Measurements from ENCODE around the gene PLCH1. TPM values are rescaled to one million over a fixed set of nuclear protein-coding genes. Genes with fewer than 3 reads are reported as not detected.

Gene PLCH1
- total RNA-seq, 1 experiment from 2014 or later, result 3.1 TPM

DNA sequence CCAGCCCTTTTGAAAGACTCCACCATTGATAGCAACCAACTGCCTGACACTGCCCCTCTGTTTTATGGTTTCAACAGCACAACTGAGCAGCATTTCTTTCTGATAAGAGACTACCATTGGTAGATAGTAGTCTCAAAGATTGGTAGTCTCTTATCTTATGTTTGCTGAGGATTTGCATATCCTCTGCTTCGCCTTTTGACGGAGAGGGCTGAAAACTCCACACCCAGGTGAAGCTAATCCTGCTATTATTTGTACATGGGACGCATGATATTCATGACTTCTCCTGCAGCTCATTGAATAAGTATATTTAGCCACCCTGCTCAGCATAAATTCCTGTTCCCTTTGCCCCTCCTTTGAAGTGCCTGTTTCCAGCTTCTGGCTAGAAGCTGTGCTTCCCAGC lies 332.0 kb downstream of the PLCH1 start:
- Histone ChIP-seq H3K4me3 (ENCODE audit: low read depth, low read length, poor library complexity, severe bottlenecking) (no peak overlapping the region), H3K36me3 (ENCODE audit: insufficient read depth, low read length, poor library complexity, severe bottlenecking) (no peaks in the 10 kb centered on the region), H3K4me1 (ENCODE audit: insufficient read depth, low read length, poor library complexity, severe bottlenecking) (no peaks in the 10 kb centered on the region), H3K27ac (ENCODE audit: low read depth, low read length, poor library complexity, severe bottlenecking) (no peak overlapping the region), H3K27me3 (replicated peaks; ENCODE audit: insufficient read depth, low read depth, low read length, poor library complexity) (no peaks in the 10 kb centered on the region), H3K9me3 (ENCODE audit: low read depth, low read length, poor library complexity, severe bottlenecking) (no peaks in the 10 kb centered on the region)
- no TSS peak for BruUV-seq (replicated peaks)
- TF ChIP-seq, protein P1, sequence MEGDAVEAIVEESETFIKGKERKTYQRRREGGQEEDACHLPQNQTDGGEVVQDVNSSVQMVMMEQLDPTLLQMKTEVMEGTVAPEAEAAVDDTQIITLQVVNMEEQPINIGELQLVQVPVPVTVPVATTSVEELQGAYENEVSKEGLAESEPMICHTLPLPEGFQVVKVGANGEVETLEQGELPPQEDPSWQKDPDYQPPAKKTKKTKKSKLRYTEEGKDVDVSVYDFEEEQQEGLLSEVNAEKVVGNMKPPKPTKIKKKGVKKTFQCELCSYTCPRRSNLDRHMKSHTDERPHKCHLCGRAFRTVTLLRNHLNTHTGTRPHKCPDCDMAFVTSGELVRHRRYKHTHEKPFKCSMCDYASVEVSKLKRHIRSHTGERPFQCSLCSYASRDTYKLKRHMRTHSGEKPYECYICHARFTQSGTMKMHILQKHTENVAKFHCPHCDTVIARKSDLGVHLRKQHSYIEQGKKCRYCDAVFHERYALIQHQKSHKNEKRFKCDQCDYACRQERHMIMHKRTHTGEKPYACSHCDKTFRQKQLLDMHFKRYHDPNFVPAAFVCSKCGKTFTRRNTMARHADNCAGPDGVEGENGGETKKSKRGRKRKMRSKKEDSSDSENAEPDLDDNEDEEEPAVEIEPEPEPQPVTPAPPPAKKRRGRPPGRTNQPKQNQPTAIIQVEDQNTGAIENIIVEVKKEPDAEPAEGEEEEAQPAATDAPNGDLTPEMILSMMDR (conservative IDR thresholded peaks at IDR 0.05; ENCODE audit: low read depth, low read length), result no peak
- TF ChIP-seq EZH2 (IDR thresholded peaks at IDR 0.05; ENCODE audit: borderline replicate concordance, low read depth, low read length, poor library complexity, severe bottlenecking), result no peak
- no peak for DNase-seq (ENCODE audit: low spot score)
- intact Hi-C loops (cut with micrococcal nuclease; ENCODE audit: unreplicated experiment), result no loop called here
- ChIA-PET POLR2A (ENCODE audit: low non-redundant PET) (no interaction called here), CTCF (interaction anchor here (0.6 kb wide), 1 partner anchor 324 kb away, joined by 8 read pairs; no protein-coding TSS in a partner anchor)

DNA sequence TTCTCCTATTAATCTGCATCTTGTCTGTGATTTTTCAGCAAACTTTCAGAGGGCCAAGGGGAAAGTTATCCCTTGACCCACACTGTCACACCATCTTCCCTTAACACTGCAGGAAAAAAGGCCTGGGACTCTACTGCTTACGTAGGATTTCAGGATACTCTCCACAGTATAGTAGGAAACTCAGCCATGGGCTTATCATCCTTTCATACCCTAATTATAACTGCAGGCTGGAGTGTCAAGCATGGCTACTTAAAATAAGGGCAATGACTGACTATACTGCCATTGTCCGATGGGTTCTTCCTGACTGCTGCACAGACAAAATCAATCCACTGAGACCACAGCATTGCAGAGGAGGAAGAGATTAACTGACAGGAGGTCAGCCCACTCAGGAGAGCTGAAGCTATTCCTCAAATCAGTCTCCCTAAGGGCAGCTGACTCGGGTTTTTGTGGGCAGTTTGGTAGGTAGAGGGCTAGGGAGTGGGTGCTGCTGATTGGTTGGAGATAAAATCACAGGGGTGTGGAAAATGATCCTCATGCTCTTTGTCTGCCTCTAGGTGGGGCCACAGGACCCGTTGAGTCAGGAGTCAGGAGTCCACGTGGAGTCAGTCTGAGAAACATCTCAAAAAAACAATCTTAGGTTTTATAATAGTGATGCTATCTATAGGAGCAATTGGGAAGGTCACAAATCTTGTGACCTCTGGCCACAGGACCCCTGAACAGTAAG lies 333.2 kb downstream of the PLCH1 start:
- Histone ChIP-seq H3K27me3 (replicated peaks; ENCODE audit: insufficient read depth, low read depth, low read length, poor library complexity) (no peaks in the 10 kb centered on the region), H3K4me1 (ENCODE audit: insufficient read depth, low read length, poor library complexity, severe bottlenecking) (no peaks in the 10 kb centered on the region), H3K4me3 (ENCODE audit: low read depth, low read length, poor library complexity, severe bottlenecking) (no peak overlapping the region), H3K9me3 (ENCODE audit: low read depth, low read length, poor library complexity, severe bottlenecking) (no peaks in the 10 kb centered on the region), H3K36me3 (ENCODE audit: insufficient read depth, low read length, poor library complexity, severe bottlenecking) (no peaks in the 10 kb centered on the region), H3K27ac (ENCODE audit: low read depth, low read length, poor library complexity, severe bottlenecking) (no peak overlapping the region)
- BruUV-seq (replicated peaks), result no TSS peak
- intact Hi-C loops (cut with micrococcal nuclease; ENCODE audit: unreplicated experiment), result no loop called here
- peak; percentile 23 for DNase-seq (ENCODE audit: low spot score)
- CTCF ChIA-PET, result no interaction called here
- POLR2A ChIA-PET (ENCODE audit: low non-redundant PET), result no interaction called here
- TF ChIP-seq, protein P1 (conservative IDR thresholded peaks at IDR 0.05; ENCODE audit: low read depth, low read length), result peak; percentile 45
- no peak for TF ChIP-seq EZH2 (IDR thresholded peaks at IDR 0.05; ENCODE audit: borderline replicate concordance, low read depth, low read length, poor library complexity, severe bottlenecking)

- no TSS peak for BruUV-seq (replicated peaks)
- H3K9me3 ChIP-seq (ENCODE audit: low read depth, low read length, poor library complexity, severe bottlenecking), result no peaks in the 10 kb centered on the region
- ChIA-PET POLR2A (ENCODE audit: low non-redundant PET) (no interaction called here), CTCF (no interaction called here)
- no peaks in the 10 kb centered on the region for H3K36me3 ChIP-seq (ENCODE audit: insufficient read depth, low read length, poor library complexity, severe bottlenecking)
- TF ChIP-seq EZH2 (IDR thresholded peaks at IDR 0.05; ENCODE audit: borderline replicate concordance, low read depth, low read length, poor library complexity, severe bottlenecking), result no peak
- TF ChIP-seq, protein P1 (conservative IDR thresholded peaks at IDR 0.05; ENCODE audit: low read depth, low read length), result no peak
- DNase-seq (ENCODE audit: low spot score), result no peak
- no peak overlapping the region for H3K4me3 ChIP-seq (ENCODE audit: low read depth, low read length, poor library complexity, severe bottlenecking)
- no peaks in the 10 kb centered on the region for H3K27me3 ChIP-seq (replicated peaks; ENCODE audit: insufficient read depth, low read depth, low read length, poor library complexity)
- H3K27ac ChIP-seq (ENCODE audit: low read depth, low read length, poor library complexity, severe bottlenecking), result no peak overlapping the region
- intact Hi-C loops (cut with micrococcal nuclease; ENCODE audit: unreplicated experiment), result no loop called here
- no peaks in the 10 kb centered on the region for H3K4me1 ChIP-seq (ENCODE audit: insufficient read depth, low read length, poor library complexity, severe bottlenecking)
Observed at GRCh38 chr3:155409336-155409735, 335.5 kb downstream of the PLCH1 start.

Measured in A673 (cell line).